ENCODE measurements around the gene RARA.

RARA gene

GRCh38 chr17:40323391-40324381 lies 14.7 kb downstream of the RARA start:
- DNase-seq (ENCODE audit: low spot score in 2 of 2): no peak
- Histone ChIP-seq H3K36me3 (replicated peaks) (no peaks in the 10 kb centered on the region), H3K27me3 (ENCODE audit: low read depth) (no peaks in the 10 kb centered on the region), H3K4me3 (no peak overlapping the region), H3K9me3 (no peaks in the 10 kb centered on the region), H3K4me1 (peaks cover 3% of the 10 kb centered on the region; the same call in 1 of the 2 replicates)
- in situ Hi-C loops (cut with MboI; ENCODE audit: low sequenced_read_pairs): no loop called here

GRCh38 chr17:40325156-40326013 lies 16.4 kb downstream of the RARA start:
- DNase-seq (ENCODE audit: low spot score in 2 of 2): no peak
- in situ Hi-C loops (cut with MboI; ENCODE audit: low sequenced_read_pairs): no loop called here
- H3K4me1 ChIP-seq: no peaks in the 10 kb centered on the region

GRCh38 chr17:40326014-40326831 lies 17.2 kb downstream of the RARA start:
- Histone ChIP-seq H3K27me3 (ENCODE audit: low read depth) (no peaks in the 10 kb centered on the region), H3K4me1 (no peaks in the 10 kb centered on the region), H3K4me3 (no peak overlapping the region), H3K36me3 (replicated peaks) (no peaks in the 10 kb centered on the region; the same call in 1 of the 2 replicates), H3K9me3 (no peaks in the 10 kb centered on the region)
- no peak for DNase-seq (ENCODE audit: low spot score in 2 of 2)
- in situ Hi-C loops (cut with MboI; ENCODE audit: low sequenced_read_pairs): no loop called here

More at GRCh38 chr17:40325156-40326013, 16.4 kb downstream of the RARA start:
- Histone ChIP-seq H3K36me3 (replicated peaks) (no peaks in the 10 kb centered on the region), H3K9me3 (no peaks in the 10 kb centered on the region), H3K4me3 (no peak overlapping the region), H3K27me3 (ENCODE audit: low read depth) (no peaks in the 10 kb centered on the region)

- no peak for DNase-seq (ENCODE audit: low spot score in 2 of 2)
- Histone ChIP-seq H3K4me1 (no peaks in the 10 kb centered on the region), H3K36me3 (replicated peaks) (no peaks in the 10 kb centered on the region; the same call in 1 of the 2 replicates), H3K27me3 (ENCODE audit: low read depth) (no peaks in the 10 kb centered on the region), H3K4me3 (no peak overlapping the region), H3K9me3 (no peaks in the 10 kb centered on the region)
- in situ Hi-C loops (cut with MboI; ENCODE audit: low sequenced_read_pairs): no loop called here
Measured at GRCh38 chr17:40326832-40327199, 17.8 kb downstream of the RARA start.

- Histone ChIP-seq H3K36me3 (replicated peaks) (no peaks in the 10 kb centered on the region; the same call in 1 of the 2 replicates), H3K4me3 (no peak overlapping the region), H3K4me1 (no peaks in the 10 kb centered on the region), H3K9me3 (no peaks in the 10 kb centered on the region), H3K27me3 (ENCODE audit: low read depth) (no peaks in the 10 kb centered on the region)
- no peak for DNase-seq (ENCODE audit: low spot score in 2 of 2)
- in situ Hi-C loops (cut with MboI; ENCODE audit: low sequenced_read_pairs): no loop called here
Measured at GRCh38 chr17:40327244-40327729, 18.3 kb downstream of the RARA start.

GRCh38 chr17:40327735-40328385 lies 18.9 kb downstream of the RARA start:
- no peak for DNase-seq (ENCODE audit: low spot score in 2 of 2)
- Histone ChIP-seq H3K4me3 (no peak overlapping the region), H3K36me3 (replicated peaks) (peaks cover 4% of the 10 kb centered on the region; the same call in 1 of the 2 replicates), H3K4me1 (no peaks in the 10 kb centered on the region), H3K27me3 (ENCODE audit: low read depth) (no peaks in the 10 kb centered on the region), H3K9me3 (no peaks in the 10 kb centered on the region)
- in situ Hi-C loops (cut with MboI; ENCODE audit: low sequenced_read_pairs): no loop called here

GRCh38 chr17:40328386-40328766 lies 19.4 kb downstream of the RARA start:
- Histone ChIP-seq H3K9me3 (no peaks in the 10 kb centered on the region), H3K36me3 (replicated peaks) (peaks cover 4% of the 10 kb centered on the region; the same call in 1 of the 2 replicates), H3K4me1 (no peaks in the 10 kb centered on the region), H3K27me3 (ENCODE audit: low read depth) (no peaks in the 10 kb centered on the region), H3K4me3 (no peak overlapping the region)
- in situ Hi-C loops (cut with MboI; ENCODE audit: low sequenced_read_pairs): no loop called here
- DNase-seq (ENCODE audit: low spot score in 2 of 2): no peak

- no peaks in the 10 kb centered on the region for H3K4me1 ChIP-seq
- in situ Hi-C loops (cut with MboI; ENCODE audit: low sequenced_read_pairs): no loop called here
- DNase-seq (ENCODE audit: low spot score in 2 of 2): no peak
- H3K4me3 ChIP-seq: no peak overlapping the region
- no peaks in the 10 kb centered on the region for H3K9me3 ChIP-seq
- H3K27me3 ChIP-seq (ENCODE audit: low read depth): no peaks in the 10 kb centered on the region
- peaks cover 4% of the 10 kb centered on the region; the same call in 1 of the 2 replicates for H3K36me3 ChIP-seq (replicated peaks)
Measured at GRCh38 chr17:40329839-40330794, 21.1 kb downstream of the RARA start.

- in situ Hi-C loops (cut with MboI; ENCODE audit: low sequenced_read_pairs): no loop called here
- Histone ChIP-seq H3K4me3 (no peak overlapping the region), H3K4me1 (no peaks in the 10 kb centered on the region)
Measured at GRCh38 chr17:40330850-40331470, 22.0 kb downstream of the RARA start.

GRCh38 chr17:40331743-40332641 lies 23.0 kb downstream of the RARA start:
- in situ Hi-C loops (cut with MboI; ENCODE audit: low sequenced_read_pairs): no loop called here
- Histone ChIP-seq H3K4me3 (no peak overlapping the region), H3K4me1 (no peaks in the 10 kb centered on the region), H3K9me3 (no peaks in the 10 kb centered on the region), H3K36me3 (replicated peaks) (peaks cover 4% of the 10 kb centered on the region; the same call in 1 of the 2 replicates), H3K27me3 (ENCODE audit: low read depth) (no peaks in the 10 kb centered on the region)
- DNase-seq (ENCODE audit: low spot score in 2 of 2): no peak

More at GRCh38 chr17:40330850-40331470, 22.0 kb downstream of the RARA start:
- H3K9me3 ChIP-seq: no peaks in the 10 kb centered on the region
- H3K36me3 ChIP-seq (replicated peaks): peaks cover 4% of the 10 kb centered on the region; the same call in 1 of the 2 replicates
- no peaks in the 10 kb centered on the region for H3K27me3 ChIP-seq (ENCODE audit: low read depth)
- DNase-seq (ENCODE audit: low spot score in 2 of 2): no peak
